OCI-M1 (cell line): Measurements from ENCODE around the gene ZNF628.
A peak's percentile ranks its signal among the peaks of the same experiment; 100 is the strongest.

Source experiments
- DNase-seq: peaks from one replicate; lab custom pipeline; 2025; lab: John Stamatoyannopoulos, UW

Gene ZNF628

DNA sequence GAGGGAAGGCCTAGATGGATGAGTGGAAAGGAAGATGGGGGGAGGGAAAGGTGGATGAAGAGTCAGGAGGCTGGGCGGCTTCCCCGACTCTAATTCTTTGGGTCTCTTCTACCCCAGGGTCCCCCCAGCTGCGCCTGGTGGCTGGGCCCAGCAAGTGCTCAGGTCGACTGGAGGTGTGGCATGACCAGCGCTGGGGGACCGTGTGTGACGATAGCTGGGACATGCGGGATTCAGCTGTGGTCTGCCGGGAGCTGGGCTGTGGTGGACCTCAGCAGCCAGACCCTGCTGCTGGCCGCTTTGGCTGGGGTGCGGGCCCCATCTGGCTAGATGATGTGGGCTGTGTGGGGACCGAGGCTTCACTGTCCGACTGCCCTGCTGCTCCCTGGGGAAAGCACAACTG is 21.3 kb downstream of the ZNF628 start:
- no peak for DNase-seq

DNA sequence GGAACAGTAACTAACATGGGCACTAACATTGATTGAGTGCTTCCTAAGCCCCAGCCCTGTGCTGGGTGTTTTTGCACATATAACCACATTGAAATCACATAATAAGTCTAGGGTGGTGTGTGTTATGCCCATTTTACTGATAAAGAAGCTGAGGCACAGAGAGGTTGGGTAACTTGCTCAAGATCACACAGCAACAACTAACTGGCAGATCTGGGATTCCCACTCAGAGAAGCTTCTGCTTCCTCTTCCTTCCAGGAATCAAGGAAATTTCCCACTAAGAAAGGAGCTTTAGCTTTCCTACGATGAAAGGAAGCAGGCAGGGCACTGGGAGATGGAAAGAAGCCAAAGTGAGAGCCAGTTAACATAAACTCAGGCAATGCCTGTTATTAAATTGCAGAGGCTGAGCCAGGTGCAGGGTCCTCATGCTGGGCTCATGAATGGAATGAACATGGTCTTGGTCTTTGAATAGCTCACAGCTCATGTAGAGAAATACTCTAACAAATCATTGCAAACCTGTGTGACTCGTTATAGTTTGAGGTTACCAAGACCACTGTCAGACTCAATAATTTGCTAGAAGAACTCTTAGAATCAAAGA is 21.9 kb downstream of the ZNF628 start:
- no peak for DNase-seq

DNA sequence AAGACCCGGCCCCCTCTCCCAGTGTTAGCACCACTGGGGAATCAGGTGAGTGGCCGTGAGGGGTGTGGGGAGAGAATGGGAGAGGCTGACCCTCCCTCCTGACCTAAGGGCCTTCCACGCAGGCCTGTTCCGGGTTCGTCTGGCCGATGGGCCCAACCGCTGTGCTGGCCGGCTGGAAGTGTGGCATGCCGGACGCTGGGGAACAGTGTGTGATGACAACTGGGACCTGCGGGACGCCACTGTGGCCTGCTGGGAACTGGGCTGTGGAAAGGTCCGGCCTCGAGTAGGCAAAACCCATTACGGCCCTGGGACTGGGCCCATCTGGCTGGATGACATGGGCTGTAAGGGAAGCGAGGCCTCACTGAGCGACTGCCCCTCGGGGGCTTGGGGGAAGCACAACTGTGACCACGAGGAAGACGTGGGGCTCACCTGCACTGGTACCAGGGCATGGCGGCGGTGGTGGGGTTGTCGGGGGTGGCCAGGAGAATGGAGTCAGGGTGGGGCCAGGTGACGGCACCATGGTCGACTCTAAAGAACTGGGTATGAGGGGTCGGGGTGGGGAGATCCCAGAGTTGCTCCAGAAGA is 24.0 kb downstream of the ZNF628 start:
- no peak for DNase-seq

DNA sequence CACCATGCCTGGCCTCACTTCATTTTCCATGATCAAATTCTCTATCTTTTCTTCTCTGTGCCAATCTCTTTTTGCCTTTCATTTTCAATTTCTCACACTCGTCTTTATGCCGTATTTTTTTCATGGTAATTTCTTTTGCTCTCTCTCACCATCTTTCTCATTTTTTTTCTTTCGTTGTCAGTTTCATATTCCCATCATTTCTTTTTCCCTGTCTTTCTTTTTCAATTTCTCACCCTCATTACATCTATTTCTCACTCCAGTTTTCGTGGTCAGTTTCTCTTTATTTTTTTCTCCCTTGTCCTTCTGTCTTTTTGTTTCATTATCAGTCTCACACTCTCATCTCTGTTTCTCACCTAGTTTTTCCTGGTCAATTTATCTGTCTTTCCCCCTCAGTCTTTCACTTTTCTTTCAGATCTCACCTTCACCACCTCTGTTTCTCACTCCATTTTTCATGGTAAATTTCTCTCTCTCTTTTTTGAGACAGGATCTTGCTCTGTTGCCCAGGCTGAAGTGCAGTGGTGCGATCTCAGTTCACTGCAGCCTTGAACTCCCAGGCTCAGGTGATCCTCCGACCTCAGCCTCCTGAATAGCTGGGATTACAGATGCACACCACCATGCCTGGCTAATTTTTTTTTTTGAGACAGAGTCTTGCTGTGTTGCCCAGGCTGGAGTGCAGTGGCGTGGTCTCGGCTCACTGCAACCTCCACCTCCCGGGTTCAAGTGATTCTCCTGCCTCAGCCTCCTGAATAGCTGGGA is 26.0 kb downstream of the ZNF628 start:
- no peak for DNase-seq

DNA sequence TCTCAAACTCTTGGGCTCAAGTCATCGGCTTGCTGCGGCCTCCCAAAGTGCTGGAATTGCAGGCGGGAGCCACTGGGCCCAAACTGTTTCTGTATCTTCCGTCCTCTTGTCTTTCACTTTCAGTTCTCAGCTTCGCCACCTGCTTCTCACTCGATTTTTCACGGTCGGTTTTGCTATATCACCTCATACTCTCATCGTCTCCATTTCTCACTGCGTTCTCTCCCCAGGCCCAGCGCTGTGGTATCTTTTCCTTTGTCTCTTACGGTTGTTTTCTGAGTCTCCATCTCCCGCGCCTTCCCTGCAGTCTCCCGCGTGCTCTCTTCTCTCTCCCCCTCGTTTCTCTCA is 26.7 kb downstream of the ZNF628 start:
- DNase-seq: no peak

DNA sequence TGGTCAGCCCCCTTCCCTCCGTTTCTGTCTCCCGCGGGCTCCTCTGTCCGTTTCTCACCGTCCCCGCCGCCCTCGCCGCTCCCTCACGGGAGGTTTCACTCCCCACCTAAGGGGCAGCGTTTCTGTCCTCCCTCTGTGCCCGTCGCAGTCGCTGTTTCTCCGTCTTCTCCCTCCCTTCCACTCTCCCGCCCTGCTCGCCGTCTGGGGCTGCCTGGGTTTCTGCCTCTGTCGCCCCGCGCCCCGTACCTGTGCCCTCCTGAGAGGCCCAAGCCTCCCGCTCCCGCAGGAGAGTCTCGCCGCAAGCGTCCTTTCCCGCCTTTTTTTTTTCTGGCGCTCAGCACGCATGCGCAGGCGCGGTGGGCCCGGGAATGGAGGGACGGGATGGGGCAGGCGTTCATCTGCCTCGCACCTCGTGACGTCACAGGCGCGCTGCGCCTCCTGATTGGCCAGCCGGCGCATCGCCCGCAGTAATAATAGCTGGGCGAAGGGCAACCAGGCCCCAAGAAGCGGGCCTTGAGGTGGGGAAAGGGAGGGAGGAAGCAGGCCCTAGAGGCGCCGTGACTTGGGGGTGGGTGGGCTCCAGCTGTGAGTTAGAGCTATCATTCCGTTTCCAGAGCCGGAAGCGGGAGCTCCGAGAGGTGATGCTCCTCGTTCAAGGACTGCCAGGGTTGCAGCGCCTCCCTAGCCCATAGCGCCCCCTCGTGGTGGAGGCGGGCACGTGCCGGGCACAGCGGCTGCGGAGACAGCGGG is 27.3 kb downstream of the ZNF628 start:
- DNase-seq: peak; percentile 97

DNA sequence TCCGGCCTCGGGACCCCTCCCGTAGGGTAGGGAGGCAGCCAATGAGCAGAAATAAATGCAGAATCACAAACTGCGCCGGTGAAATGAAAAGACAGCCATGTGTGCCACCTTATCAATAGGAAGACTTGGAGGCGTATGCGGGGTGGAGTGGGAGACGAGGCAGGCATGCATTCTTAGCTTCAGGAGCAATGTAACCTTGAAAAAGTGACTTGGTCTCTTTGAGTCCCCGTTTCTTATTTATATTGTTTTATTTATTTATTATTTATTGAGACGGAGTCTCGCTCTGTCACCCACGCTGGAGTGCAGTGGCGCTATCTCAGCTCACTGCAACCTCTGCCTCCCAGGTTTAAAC is 27.8 kb downstream of the ZNF628 start:
- DNase-seq: no peak

DNA sequence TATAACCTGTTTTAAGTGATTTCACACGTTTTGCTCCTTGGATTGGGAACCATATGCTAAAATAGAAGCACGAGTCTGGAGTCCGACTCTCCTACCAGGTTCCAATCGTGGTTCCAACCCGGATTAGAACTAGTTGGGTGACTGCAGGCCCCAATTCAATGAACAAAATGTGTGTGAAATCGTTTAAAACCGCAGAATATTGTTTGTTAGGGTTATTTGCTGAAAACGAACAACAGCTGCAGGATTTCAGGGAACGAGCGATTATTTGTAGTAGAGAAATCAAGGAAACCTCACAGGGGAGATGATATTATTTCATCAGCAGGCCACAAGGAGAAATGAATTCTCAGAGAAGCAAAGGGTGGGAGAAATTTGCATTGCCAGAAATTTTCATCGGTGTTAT is 28.6 kb downstream of the ZNF628 start:
- DNase-seq: no peak

DNA sequence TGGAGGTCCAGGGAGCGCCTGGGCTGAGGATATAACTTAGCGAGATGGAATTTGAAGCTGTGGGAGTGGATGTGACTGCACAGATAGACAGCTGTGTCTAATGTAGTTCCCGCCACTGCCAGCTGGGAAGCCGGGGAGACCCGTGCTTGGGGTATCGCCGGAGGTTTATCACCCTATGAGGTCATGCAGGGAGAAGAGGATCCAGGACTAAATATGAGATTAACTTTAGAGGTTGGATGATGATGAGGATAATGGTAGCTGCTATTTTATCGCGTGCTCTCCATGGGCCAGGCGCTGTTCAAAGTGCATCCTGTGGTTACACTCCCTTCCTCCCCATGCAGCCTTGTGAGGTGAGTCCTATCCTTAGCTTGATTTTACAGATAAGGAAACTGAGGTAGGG is 31.7 kb downstream of the ZNF628 start:
- DNase-seq: no peak

DNA sequence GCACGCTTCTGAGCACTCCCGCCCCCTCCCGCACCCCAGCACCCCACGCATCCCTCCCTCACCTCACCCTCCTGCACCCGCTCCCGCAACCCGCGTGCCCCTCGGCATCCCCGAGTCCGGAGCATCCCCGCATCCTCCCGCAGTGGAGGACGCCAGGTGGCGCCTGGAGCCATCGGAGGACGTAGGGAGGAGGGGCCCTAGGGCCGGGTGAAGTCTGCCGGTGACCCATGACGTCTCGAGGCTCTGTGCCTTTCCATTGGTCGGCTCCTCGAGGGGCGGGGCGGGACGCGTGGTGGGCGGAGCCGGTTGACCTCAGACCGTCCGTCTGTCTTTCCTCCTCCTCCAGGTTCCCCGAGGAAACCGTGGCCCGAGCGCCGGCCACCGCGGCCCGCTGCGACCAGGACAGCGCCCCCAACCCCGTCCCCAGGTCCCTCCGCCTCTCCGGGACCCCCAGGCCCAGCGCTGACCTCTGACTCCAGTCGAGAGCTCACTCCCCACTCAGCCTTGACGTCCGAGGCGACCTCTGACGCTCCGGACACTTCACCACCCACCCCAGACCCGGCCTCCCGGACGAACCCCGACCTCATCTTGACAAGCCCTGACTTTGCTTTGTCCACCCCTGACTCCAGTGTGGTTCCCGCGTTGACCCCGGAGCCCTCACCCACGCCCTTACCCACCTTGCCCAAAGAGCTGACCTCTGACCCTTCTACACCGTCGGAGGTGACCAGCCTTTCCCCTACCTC is 40.6 kb downstream of the ZNF628 start:
- DNase-seq: peak; percentile 96

DNA sequence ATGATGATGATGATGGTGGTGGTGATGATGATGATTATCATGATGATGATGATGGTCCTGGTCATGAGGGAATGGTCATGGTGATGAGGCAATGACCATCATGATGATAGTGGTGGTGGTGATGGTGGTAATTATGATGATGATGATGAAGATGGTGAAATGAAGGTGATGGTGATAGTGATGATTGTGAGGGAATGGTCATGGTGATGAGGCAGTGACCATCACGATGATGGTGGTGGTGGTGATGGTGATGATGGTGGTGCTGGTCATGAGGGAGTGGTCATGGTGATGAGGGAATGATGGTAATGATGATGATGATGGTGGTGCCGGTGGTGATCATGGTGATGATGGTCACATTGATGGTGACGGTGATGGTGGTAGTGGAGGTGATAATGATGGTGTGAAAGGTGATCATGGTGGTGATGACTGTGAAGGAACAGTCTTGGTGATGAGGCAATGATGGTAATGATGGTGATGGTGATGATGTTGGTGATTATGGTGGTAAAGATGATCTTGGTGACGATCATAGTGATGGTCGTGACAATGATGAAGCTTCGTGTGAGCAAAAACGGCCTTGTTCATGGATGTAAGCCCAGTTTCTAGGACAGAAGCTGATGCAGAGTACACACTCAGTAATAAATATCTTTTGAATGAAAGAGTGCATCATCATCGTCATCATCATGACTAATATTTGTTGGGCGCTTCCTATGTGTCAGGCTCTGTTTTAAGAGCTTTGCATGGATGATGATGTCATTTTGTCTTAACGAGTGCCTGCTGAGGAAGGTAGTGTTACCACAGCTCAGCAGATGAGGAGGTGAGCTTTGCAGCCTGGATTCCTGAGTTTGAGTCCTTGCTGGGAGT is 43.3 kb downstream of the ZNF628 start:
- no peak for DNase-seq

DNA sequence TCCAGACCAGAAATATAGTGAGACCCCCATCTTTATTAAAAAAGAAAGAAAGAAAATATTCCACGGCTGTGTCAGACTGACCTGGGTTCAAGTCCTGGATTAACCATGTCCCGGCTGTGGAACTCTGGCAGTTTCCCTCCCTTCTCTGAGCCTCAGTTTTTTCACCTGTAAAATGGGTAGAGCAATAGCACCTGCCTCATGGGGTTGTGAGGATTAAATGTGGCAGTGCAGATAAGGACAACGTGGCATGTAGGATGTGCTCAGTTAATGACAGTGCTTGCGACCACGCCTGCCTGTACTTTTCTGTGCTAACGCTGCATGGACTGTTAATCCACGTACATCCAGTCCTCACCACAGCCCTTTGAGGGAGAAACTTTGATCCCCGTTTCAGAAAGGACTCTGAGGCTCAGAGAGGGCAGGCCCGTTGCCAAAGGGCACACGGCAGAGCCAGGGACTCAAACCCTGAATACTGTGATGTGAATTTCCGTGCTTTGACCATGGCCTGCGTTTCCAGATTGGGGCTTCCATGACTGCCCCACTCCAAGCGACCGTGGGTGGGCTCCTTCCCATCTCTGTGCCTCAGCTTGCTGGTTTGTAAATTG is 44.4 kb downstream of the ZNF628 start:
- no peak for DNase-seq

DNA sequence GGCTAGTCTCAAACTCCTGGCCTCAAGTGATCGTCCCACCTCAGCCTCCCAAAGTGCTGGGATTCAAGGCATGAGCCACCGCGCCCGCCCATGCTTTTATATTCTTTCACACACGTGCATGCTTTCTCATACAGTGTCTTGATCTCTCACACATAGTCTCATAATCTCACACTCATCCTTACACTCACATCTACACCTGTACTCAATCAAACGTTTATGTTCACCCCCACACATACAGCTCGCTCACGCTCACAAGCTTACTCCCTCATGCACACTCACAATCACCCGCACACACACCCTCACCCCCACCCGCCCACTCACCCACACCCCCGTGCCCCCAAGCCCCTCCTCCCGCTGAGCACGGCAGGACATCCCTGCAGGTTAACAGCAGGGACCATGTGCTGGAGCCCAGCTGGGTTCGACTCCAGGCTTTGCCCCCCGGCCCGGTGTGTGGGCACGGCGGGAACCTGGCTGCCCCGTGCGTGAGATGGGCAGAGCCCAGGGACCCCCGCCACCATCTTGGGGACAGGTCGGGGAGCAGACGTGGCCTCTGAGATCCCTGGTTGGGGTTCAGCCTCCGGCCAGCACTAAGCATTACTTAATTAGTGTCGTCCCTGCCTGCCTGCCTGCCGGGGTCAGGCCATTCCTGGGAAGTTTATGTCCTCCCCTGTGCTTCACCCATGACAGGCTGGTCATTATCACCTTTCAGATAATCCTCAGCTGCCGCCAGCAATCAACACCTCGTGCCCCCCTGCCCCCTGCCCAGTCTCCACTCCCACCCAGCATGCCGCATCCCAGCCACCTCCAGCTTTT is 49.1 kb downstream of the ZNF628 start:
- no peak for DNase-seq

DNA sequence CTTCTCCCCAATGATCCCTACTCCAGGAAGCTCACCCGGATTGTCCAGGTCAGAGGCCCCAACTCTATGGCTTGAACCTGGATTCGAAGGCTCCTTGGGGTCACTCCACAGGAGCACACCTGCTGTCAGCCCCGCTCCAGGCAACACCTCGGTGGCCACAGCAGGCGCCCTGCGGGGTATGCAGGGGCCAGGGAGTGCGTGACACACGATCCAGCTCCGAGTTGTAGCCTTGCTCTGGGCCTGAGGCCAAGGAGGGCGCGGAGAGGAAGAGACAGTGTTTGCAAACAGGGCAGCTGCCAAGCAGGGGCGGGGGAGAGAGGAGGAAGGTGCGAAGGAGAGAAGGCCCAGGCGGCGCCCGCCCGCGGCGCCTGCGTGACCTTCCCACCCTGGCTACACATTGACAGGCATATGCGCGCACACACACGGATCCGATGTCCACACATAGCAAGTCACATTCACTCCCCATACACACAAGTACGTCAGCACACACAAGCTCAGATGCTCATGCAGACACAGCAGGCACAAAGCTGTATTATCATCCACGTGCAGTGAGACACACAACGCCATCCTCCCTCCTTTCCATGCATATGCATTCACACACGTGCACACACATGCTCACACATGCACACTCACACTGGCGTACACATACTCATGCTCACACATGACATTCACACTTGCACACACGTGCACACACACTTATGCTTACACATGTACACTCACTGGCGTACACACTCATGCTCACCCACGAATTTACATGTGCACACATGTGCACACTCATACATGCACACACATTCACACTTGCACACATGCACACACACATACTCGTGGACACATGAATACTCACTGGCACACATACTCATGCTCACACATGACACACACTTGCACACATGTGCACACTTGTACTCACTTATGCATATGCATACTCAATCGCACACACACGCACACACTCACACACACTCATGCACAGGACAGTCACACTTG is 50.1 kb downstream of the ZNF628 start:
- no peak for DNase-seq

DNA sequence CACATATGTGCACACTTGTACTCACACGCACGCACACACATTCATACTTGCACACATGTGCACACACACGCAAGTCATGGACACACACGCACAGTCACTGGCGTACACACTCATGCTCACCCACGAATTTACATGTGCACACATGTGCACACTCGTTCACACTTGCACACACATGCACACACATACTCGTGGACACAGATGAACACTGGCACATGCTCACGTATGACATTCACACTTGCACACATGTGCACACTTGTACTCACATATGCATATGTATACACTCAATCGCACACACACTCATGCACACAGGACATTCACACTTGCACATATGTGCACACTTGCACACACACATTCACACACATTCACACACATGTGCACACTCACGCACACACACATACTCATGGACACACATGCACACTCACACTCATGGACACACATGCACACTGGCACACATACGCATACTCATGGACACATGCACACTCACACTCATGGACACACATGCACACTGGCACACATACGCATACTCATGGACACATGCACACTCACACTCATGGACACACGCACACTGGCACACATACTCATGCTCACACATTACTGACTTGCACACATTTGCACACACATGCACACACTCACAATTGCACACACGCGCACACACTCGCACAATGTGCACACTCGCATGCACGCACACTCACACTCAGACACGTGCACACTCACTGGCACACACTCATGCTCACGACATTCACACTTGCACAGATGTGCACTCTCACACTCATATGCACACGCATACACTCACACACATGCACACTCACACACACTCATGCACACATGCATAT is 51.0 kb downstream of the ZNF628 start:
- no peak for DNase-seq

DNA sequence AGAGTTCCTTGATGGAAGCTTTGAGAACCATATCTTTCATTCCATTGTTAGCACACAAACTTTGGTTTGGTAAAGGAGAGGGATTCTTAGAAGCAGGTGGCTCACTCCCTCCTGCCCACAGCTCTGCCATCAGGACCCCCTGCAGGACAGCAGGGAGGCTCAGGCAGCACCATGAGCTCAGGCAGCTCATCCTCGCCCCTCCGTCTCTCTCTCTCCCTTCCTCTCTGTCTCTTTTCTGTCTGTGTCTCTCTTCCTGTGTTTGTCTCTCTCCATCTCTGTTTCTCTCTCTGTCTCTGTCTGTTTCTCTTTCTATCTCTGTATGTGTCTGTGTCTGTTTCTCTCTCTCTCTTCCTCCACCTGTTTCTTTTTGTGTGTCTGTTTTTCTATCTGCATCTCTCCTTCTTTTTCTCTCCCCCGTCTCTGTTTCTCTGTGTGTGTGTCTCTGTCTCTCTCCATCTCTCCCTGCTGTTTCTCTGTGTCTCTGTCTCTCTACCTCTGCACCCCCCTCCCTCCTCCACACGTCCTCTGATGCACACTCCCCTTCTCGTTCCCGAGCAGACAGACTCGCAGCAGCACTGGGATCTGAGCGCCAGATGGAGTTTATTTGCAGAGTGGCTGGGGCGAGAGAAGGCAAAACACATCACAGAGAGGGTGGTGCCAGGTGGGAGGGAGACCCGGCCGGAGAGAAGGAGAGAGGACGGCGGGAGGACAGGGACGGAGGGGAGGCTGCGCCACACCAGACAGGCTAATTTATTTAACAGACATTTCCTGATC is 51.8 kb downstream of the ZNF628 start:
- DNase-seq: no peak

DNA sequence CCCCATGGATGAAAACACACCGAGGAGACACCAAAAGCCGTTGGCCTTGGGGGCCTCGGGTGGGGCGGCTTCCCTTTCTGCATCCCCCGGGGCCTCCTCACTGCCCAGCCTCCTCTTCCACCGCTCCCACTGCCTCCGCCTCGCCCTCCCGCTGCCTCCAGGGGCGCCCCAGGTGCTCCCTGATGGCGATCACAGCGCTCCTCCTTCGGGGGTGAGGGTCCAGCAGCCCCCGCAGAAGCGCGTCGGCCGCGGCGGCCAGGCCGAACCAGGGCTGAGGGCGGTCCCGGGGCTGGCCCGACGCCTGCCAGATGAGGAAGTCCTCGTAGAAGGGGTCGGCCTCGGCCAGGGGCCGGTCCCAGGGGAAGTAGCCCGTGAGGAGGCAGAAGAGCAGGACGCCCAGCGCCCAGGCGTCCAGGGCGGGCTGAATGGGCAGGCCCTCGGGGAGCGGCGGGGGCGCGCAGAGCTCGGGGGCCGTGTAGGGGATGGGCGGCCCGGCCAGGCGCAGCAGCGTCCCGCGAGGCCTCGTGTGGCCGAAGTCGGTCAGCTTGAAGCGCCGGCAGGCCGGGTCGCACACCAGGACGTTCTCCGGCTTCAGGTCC is 53.3 kb downstream of the ZNF628 start:
- DNase-seq: no peak
